ENCODE results near the gene AHNAK2. TPM values are rescaled to one million over a fixed set of nuclear protein-coding genes. Genes with fewer than 3 reads are reported as not detected.

AHNAK2 gene
- total RNA-seq, 6 experiments from 2014 or later = 50.2 to 76.2 (median 73.7) TPM

GRCh38 chr14:105023791-105024480, 45.8 kb upstream of the AHNAK2 start:
- DNase-seq = peak; percentile 64
- Mint-ChIP-seq H3K27ac (peak overlapping the region; percentile 93), H3K4me1 (ENCODE audit: low read depth) (peaks cover 74% of the 10 kb centered on the region), H3K9me3 (peaks cover 6% of the 10 kb centered on the region; the same call in 1 of the 2 replicates), H3K4me3 (peak overlapping the region; percentile 94), H3K27me3 (ENCODE audit: insufficient read depth) (no peaks in the 10 kb centered on the region), H3K36me3 (ENCODE audit: low read depth) (peaks cover 24% of the 10 kb centered on the region)
- no peak for TF ChIP-seq CTCF (IDR thresholded peaks at IDR 0.05)

- no peak for TF ChIP-seq CTCF (IDR thresholded peaks at IDR 0.05)
- no peak for DNase-seq
- Mint-ChIP-seq H3K9me3 (peaks cover 6% of the 10 kb centered on the region; the same call in 1 of the 2 replicates), H3K36me3 (ENCODE audit: low read depth) (peaks cover 25% of the 10 kb centered on the region), H3K27me3 (ENCODE audit: insufficient read depth) (no peaks in the 10 kb centered on the region), H3K4me3 (peak overlapping the region; percentile 94), H3K27ac (peak overlapping the region; percentile 93), H3K4me1 (ENCODE audit: low read depth) (peaks cover 73% of the 10 kb centered on the region)
Observed at GRCh38 chr14:105023144-105023543, 45.0 kb upstream of the AHNAK2 start.

GRCh38 chr14:105022276-105022670, 44.1 kb upstream of the AHNAK2 start:
- Mint-ChIP-seq H3K9me3 (peaks cover 6% of the 10 kb centered on the region; the same call in 1 of the 2 replicates), H3K4me1 (ENCODE audit: low read depth) (peaks cover 75% of the 10 kb centered on the region), H3K27ac (peak overlapping the region; percentile 93; the same call in 1 of the 2 replicates), H3K36me3 (ENCODE audit: low read depth) (peaks cover 25% of the 10 kb centered on the region), H3K4me3 (peak overlapping the region; percentile 94), H3K27me3 (ENCODE audit: insufficient read depth) (no peaks in the 10 kb centered on the region)
- DNase-seq = no peak
- TF ChIP-seq CTCF (IDR thresholded peaks at IDR 0.05) = no peak

GRCh38 chr14:105021656-105022275, 43.6 kb upstream of the AHNAK2 start:
- Mint-ChIP-seq H3K9me3 (peaks cover 6% of the 10 kb centered on the region; the same call in 1 of the 2 replicates), H3K36me3 (ENCODE audit: low read depth) (peaks cover 27% of the 10 kb centered on the region), H3K4me3 (peak overlapping the region; percentile 94), H3K27ac (peak overlapping the region; percentile 93), H3K27me3 (ENCODE audit: insufficient read depth) (no peaks in the 10 kb centered on the region), H3K4me1 (ENCODE audit: low read depth) (peaks cover 77% of the 10 kb centered on the region)
- peak; percentile 51 for TF ChIP-seq CTCF (IDR thresholded peaks at IDR 0.05)
- DNase-seq = no peak

- Mint-ChIP-seq H3K4me1 (ENCODE audit: low read depth) (peaks cover 78% of the 10 kb centered on the region), H3K27me3 (ENCODE audit: insufficient read depth) (peaks cover 2% of the 10 kb centered on the region; the same call in 1 of the 2 replicates), H3K4me3 (peak within 1 kb of the TSS; percentile 96)
Observed at GRCh38 chr14:105020815-105021655, 42.9 kb upstream of the AHNAK2 start, which contains the start of gene CDCA4. Gene CDCA4 (minus strand): TSS chr14:105021083. CDS start chr14:105011929, 9,154 bp downstream.

More at GRCh38 chr14:105020815-105021655, 42.9 kb upstream of the AHNAK2 start, which contains the start of gene CDCA4:
- peak; percentile 92 for DNase-seq
- TF ChIP-seq CTCF (IDR thresholded peaks at IDR 0.05) = peak; percentile 41
- Mint-ChIP-seq H3K36me3 (ENCODE audit: low read depth) (peaks cover 30% of the 10 kb centered on the region), H3K27ac (peak within 1 kb of the TSS; percentile 93), H3K9me3 (peaks cover 1% of the 10 kb centered on the region; the same call in 1 of the 2 replicates)

Measured in HFFc6 (cell line).